Measurements from ENCODE around the gene CTLA4.

The CTLA4 gene

GRCh38 chr2:203822240-203822639 lies 45.3 kb upstream of the CTLA4 start:
- Histone ChIP-seq H3K4me2 (ENCODE audit: low read length) (no peak overlapping the region), H3K27ac (ENCODE audit: low read depth, low read length) (no peak overlapping the region), H2AK5ac (ENCODE audit: low read length) (no peak overlapping the region), H3K4ac (ENCODE audit: low read depth, low read length) (no peak overlapping the region), H3K9me3 (ENCODE audit: insufficient read depth, low read depth, low read length) (peaks cover 1% of the 10 kb centered on the region), H3K79me1 (ENCODE audit: low read length) (no peaks in the 10 kb centered on the region), H3K9ac (ENCODE audit: low read length) (no peak overlapping the region), H3K36me3 (ENCODE audit: control insufficient read depth in 1 of 2, insufficient read depth in 2 of 2, low read length in 2 of 2) (no peaks in the 10 kb centered on the region), H3K14ac (ENCODE audit: low read length) (no peak overlapping the region), H3K23ac (ENCODE audit: low read length) (no peak overlapping the region), H3K18ac (ENCODE audit: low read length) (no peak overlapping the region), H3K4me3 (ENCODE audit: low read depth, low read length) (no peak overlapping the region), H3K4me1 (ENCODE audit: control insufficient read depth in 1 of 2, insufficient read depth in 2 of 2, low read length in 2 of 2) (no peaks in the 10 kb centered on the region), H2BK12ac (ENCODE audit: low read length) (no peak overlapping the region), H2BK120ac (ENCODE audit: insufficient read depth, low read length, poor library complexity) (no peak overlapping the region), H4K12ac (ENCODE audit: low read depth, low read length) (no peak overlapping the region), H2BK5ac (ENCODE audit: low read depth, low read length, poor library complexity) (no peak overlapping the region), H2AFZ (ENCODE audit: insufficient read depth, low read length, poor library complexity) (no peak overlapping the region), H3K27me3 (ENCODE audit: insufficient read depth, low read length) (no peaks in the 10 kb centered on the region), H4K8ac (ENCODE audit: low read depth, low read length) (no peak overlapping the region), H3K79me2 (ENCODE audit: control insufficient read depth, insufficient read depth, low read length, poor library complexity) (no peaks in the 10 kb centered on the region), H4K91ac (ENCODE audit: low read depth, low read length) (no peak overlapping the region)
- no CpG with 5 or more reads among the region's 6 CpGs for WGBS (ENCODE audit: extremely low coverage, insufficient coverage, insufficient read length)
- no peak for DNase-seq

GRCh38 chr2:203823173-203823572 lies 44.4 kb upstream of the CTLA4 start:
- Histone ChIP-seq H3K79me1 (ENCODE audit: low read length) (no peaks in the 10 kb centered on the region), H2AFZ (ENCODE audit: insufficient read depth, low read length, poor library complexity) (no peak overlapping the region), H3K9ac (ENCODE audit: low read length) (no peak overlapping the region), H3K36me3 (ENCODE audit: control insufficient read depth in 1 of 2, insufficient read depth in 2 of 2, low read length in 2 of 2) (no peaks in the 10 kb centered on the region), H3K27ac (ENCODE audit: low read depth, low read length) (no peak overlapping the region), H3K9me3 (ENCODE audit: insufficient read depth, low read depth, low read length) (peaks cover 2% of the 10 kb centered on the region), H3K4ac (ENCODE audit: low read depth, low read length) (no peak overlapping the region), H3K4me2 (ENCODE audit: low read length) (no peak overlapping the region), H3K4me3 (ENCODE audit: low read depth, low read length) (no peak overlapping the region), H2BK12ac (ENCODE audit: low read length) (no peak overlapping the region), H3K23ac (ENCODE audit: low read length) (peak overlapping the region; percentile 13), H4K8ac (ENCODE audit: low read depth, low read length) (no peak overlapping the region), H2BK120ac (ENCODE audit: insufficient read depth, low read length, poor library complexity) (no peak overlapping the region), H3K4me1 (ENCODE audit: control insufficient read depth in 1 of 2, insufficient read depth in 2 of 2, low read length in 2 of 2) (no peaks in the 10 kb centered on the region), H3K18ac (ENCODE audit: low read length) (no peak overlapping the region), H4K12ac (ENCODE audit: low read depth, low read length) (no peak overlapping the region), H2AK5ac (ENCODE audit: low read length) (no peak overlapping the region), H3K14ac (ENCODE audit: low read length) (no peak overlapping the region), H2BK5ac (ENCODE audit: low read depth, low read length, poor library complexity) (no peak overlapping the region), H4K91ac (ENCODE audit: low read depth, low read length) (no peak overlapping the region), H3K79me2 (ENCODE audit: control insufficient read depth, insufficient read depth, low read length, poor library complexity) (no peaks in the 10 kb centered on the region), H3K27me3 (ENCODE audit: insufficient read depth, low read length) (no peaks in the 10 kb centered on the region)
- DNase-seq, result no peak
- WGBS (ENCODE audit: extremely low coverage, insufficient coverage, insufficient read length), result no CpG with 5 or more reads among the region's 3 CpGs

- H3K79me2 ChIP-seq (ENCODE audit: control insufficient read depth, insufficient read depth, low read length, poor library complexity), result no peaks in the 10 kb centered on the region
- H3K14ac ChIP-seq (ENCODE audit: low read length), result no peak overlapping the region
- H3K4me1 ChIP-seq (ENCODE audit: control insufficient read depth in 1 of 2, insufficient read depth in 2 of 2, low read length in 2 of 2), result no peaks in the 10 kb centered on the region
- H3K9ac ChIP-seq (ENCODE audit: low read length), result no peak overlapping the region
- H3K36me3 ChIP-seq (ENCODE audit: control insufficient read depth in 1 of 2, insufficient read depth in 2 of 2, low read length in 2 of 2), result no peaks in the 10 kb centered on the region
- no peaks in the 10 kb centered on the region for H3K79me1 ChIP-seq (ENCODE audit: low read length)
- H2AK5ac ChIP-seq (ENCODE audit: low read length), result no peak overlapping the region
- DNase-seq, result no peak
- no peak overlapping the region for H3K23ac ChIP-seq (ENCODE audit: low read length)
- H2BK5ac ChIP-seq (ENCODE audit: low read depth, low read length, poor library complexity), result no peak overlapping the region
- no peaks in the 10 kb centered on the region for H3K27me3 ChIP-seq (ENCODE audit: insufficient read depth, low read length)
- H3K4me3 ChIP-seq (ENCODE audit: low read depth, low read length), result no peak overlapping the region
- H3K18ac ChIP-seq (ENCODE audit: low read length), result no peak overlapping the region
- peaks cover 2% of the 10 kb centered on the region for H3K9me3 ChIP-seq (ENCODE audit: insufficient read depth, low read depth, low read length)
- no CpG with 5 or more reads among the region's 4 CpGs for WGBS (ENCODE audit: extremely low coverage, insufficient coverage, insufficient read length)
- no peak overlapping the region for H4K12ac ChIP-seq (ENCODE audit: low read depth, low read length)
- no peak overlapping the region for H4K8ac ChIP-seq (ENCODE audit: low read depth, low read length)
- no peak overlapping the region for H4K91ac ChIP-seq (ENCODE audit: low read depth, low read length)
- H2BK12ac ChIP-seq (ENCODE audit: low read length), result no peak overlapping the region
- H2AFZ ChIP-seq (ENCODE audit: insufficient read depth, low read length, poor library complexity), result no peak overlapping the region
- no peak overlapping the region for H3K4me2 ChIP-seq (ENCODE audit: low read length)
- H3K27ac ChIP-seq (ENCODE audit: low read depth, low read length), result no peak overlapping the region
- H3K4ac ChIP-seq (ENCODE audit: low read depth, low read length), result no peak overlapping the region
- no peak overlapping the region for H2BK120ac ChIP-seq (ENCODE audit: insufficient read depth, low read length, poor library complexity)
Observed at GRCh38 chr2:203824057-203824456, 43.5 kb upstream of the CTLA4 start.

- Histone ChIP-seq H3K9me3 (ENCODE audit: insufficient read depth, low read depth, low read length) (peaks cover 2% of the 10 kb centered on the region), H3K4ac (ENCODE audit: low read depth, low read length) (no peak overlapping the region), H2BK12ac (ENCODE audit: low read length) (no peak overlapping the region), H4K91ac (ENCODE audit: low read depth, low read length) (no peak overlapping the region), H3K36me3 (ENCODE audit: control insufficient read depth in 1 of 2, insufficient read depth in 2 of 2, low read length in 2 of 2) (no peaks in the 10 kb centered on the region), H3K14ac (ENCODE audit: low read length) (no peak overlapping the region), H3K4me1 (ENCODE audit: control insufficient read depth in 1 of 2, insufficient read depth in 2 of 2, low read length in 2 of 2) (no peaks in the 10 kb centered on the region), H4K12ac (ENCODE audit: low read depth, low read length) (no peak overlapping the region), H3K18ac (ENCODE audit: low read length) (no peak overlapping the region), H3K9ac (ENCODE audit: low read length) (no peak overlapping the region), H3K27ac (ENCODE audit: low read depth, low read length) (no peak overlapping the region), H3K4me3 (ENCODE audit: low read depth, low read length) (no peak overlapping the region), H3K79me1 (ENCODE audit: low read length) (no peaks in the 10 kb centered on the region), H2AK5ac (ENCODE audit: low read length) (no peak overlapping the region), H2BK5ac (ENCODE audit: low read depth, low read length, poor library complexity) (no peak overlapping the region), H3K23ac (ENCODE audit: low read length) (no peak overlapping the region), H3K27me3 (ENCODE audit: insufficient read depth, low read length) (no peaks in the 10 kb centered on the region), H3K79me2 (ENCODE audit: control insufficient read depth, insufficient read depth, low read length, poor library complexity) (no peaks in the 10 kb centered on the region), H2AFZ (ENCODE audit: insufficient read depth, low read length, poor library complexity) (no peak overlapping the region), H2BK120ac (ENCODE audit: insufficient read depth, low read length, poor library complexity) (no peak overlapping the region), H4K8ac (ENCODE audit: low read depth, low read length) (no peak overlapping the region), H3K4me2 (ENCODE audit: low read length) (no peak overlapping the region)
- WGBS (ENCODE audit: extremely low coverage, insufficient coverage, insufficient read length), result no CpG with 5 or more reads among the region's 3 CpGs
- DNase-seq, result no peak
Observed at GRCh38 chr2:203824603-203825002, 43.0 kb upstream of the CTLA4 start.

Measured in trophoblast cell (in vitro differentiated cells and primary cell).